Erythroblast (primary cell): ENCODE results near the gene HNRNPR.
A peak's percentile ranks its signal among the peaks of the same experiment; 100 is the strongest.

Experiments
- DNase-seq, 2 experiments: peaks; one replicate each; lab custom pipeline; 2025; lab: John Stamatoyannopoulos, UW
- GATA1 ChIP-seq: IDR thresholded peaks from 2 replicates; pipeline ENCODE4 v1.6.1; 2011; ENCODE audit warnings: low read depth, mild to moderate bottlenecking, control low read depth, low read length, moderate library complexity
- POLR2A ChIP-seq: IDR thresholded peaks from 2 replicates; pipeline ENCODE4 v1.6.1; 2011; ENCODE audit warnings: mild to moderate bottlenecking, low read length

Gene HNRNPR

DNA sequence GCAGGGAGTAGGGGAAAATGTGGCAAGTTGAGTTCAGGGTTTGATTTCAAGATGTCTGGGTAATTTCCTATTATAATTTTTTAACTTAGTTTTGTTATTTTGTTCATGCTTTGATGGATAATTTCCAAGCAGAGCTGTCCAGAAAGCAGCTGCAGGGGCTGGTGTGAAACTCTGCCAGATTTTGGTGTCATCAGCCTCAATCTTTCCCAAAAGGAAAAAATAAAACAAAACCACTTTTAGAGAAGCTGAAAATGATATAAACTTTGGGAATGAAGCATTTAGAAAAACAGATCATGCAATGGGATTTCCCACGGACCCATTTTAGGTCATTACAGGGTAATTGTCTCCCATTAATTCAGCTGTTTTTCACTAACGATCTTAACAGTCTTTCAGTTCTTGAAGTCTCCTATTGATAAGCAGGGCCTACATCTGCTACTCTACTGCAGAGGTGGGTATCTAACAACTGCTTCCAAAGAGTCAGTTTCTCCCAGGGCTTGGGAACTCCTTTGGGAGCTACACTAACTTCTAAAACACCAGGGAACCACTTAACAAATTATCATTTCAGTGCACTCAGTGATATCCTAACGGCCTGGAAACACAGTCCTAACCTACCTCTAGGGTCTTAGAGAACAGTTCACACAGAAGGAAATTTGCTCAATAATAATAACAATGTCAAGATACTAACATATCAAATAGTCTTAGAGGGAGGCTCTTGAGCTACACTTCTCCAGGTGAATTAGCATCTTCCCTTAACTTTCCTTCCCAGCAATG lies 13.2 kb upstream of the HNRNPR start:
- no peak for DNase-seq
- no peak for TF ChIP-seq POLR2A
- TF ChIP-seq GATA1: no peak

- no peak for DNase-seq
- no peak for TF ChIP-seq GATA1
- no peak for TF ChIP-seq POLR2A
Measured at GRCh38 chr1:23356471-23357137, 12.5 kb upstream of the HNRNPR start.

GRCh38 chr1:23354245-23354644 lies 10.2 kb upstream of the HNRNPR start:
- TF ChIP-seq POLR2A (no peak), GATA1 (no peak)
- no peak for DNase-seq

GRCh38 chr1:23352096-23352695 lies 8.1 kb upstream of the HNRNPR start:
- DNase-seq: no peak
- TF ChIP-seq GATA1: no peak
- no peak for TF ChIP-seq POLR2A

DNA sequence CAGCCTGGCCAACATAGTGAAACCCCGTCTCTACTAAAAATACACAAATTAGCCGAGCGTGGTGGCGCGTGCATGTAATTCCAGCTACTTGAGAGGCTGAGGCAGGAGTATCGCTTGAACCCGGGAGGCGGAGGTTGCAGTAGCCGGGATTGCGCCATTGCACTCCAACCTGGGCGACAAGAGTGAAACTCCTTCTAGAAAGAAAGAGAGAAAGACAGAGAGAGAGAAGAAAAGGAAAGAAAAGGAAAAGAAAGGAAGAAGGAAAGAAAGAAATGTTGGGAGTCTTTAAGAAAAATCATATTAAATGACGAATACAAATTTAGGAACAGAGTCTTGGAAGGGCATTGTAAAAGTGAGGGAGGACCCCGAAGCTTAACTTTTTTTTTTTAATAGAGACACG lies 1.8 kb upstream of the HNRNPR start:
- no peak for TF ChIP-seq GATA1
- no peak for TF ChIP-seq POLR2A
- DNase-seq: no peak

GRCh38 chr1:23344987-23345472 lies 946 bp upstream of the HNRNPR start:
- TF ChIP-seq GATA1 (no peak), POLR2A (no peak)
- no peak for DNase-seq

GRCh38 chr1:23343221-23344110 lies 618 bp downstream of the HNRNPR start:
- DNase-seq: peak in 1 of 2 experiments; percentile 74
- TF ChIP-seq GATA1: no peak
- TF ChIP-seq POLR2A: no peak

DNA sequence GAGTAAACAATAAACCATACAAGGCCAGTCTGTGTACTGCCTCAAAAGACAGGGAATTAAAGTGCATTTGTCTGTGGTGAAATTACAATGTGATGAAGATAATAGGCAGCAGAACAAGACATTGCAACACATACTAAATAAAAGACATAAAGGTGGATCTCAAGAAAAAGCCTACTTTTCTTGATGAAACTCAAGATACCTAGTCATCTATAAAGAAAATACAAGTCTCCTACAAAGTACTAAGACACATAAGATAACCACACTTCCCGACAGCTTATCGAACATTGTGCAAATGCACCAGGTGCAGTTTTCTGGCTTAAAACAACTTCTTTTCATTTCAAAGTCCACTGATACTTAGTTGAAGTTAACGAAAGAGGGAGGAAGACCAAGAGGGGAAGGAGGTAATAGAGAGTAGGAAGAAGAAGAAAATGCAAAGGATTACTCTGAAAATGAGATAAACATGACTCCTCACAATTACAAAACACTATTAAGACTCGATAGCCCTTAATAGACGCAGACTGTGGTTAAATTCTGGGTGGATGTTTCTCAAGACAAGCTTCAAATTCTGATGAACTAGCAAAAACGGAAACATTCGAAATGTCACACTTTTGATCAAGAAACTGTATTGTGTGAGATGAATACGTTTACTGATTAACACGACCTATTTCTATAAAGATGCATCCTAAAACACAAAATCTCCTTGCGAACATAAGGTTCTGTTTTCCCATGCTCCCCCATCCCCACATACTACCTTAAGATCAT lies 2.0 kb downstream of the HNRNPR start:
- no peak for TF ChIP-seq GATA1
- TF ChIP-seq POLR2A: no peak
- DNase-seq: peak in 1 of 2 experiments; percentile 67

GRCh38 chr1:23339632-23340031 lies 4.5 kb downstream of the HNRNPR start:
- DNase-seq: peak in 1 of 2 experiments; percentile 31
- TF ChIP-seq POLR2A: no peak
- TF ChIP-seq GATA1: no peak

DNA sequence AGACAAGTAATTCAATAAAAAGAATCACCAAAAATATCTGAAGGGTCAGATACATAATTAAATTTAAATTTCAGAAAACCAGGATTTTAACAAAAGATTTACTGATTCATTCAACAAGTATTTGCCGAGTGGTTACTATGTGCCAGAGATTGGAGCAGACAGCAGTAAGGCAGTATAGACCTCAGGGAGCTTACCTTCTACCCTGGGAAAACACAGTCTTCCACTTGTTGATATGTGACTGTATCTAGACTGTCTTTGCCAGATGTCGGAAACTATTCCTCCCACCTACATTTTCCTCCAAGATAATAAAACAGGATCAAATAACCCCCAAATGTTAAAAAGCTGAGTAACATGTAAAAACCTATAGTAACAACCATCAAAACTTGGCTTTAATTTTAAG lies 6.2 kb downstream of the HNRNPR start:
- TF ChIP-seq POLR2A (no peak), GATA1 (no peak)
- DNase-seq: no peak

GRCh38 chr1:23331713-23332112 lies 12.4 kb downstream of the HNRNPR start:
- TF ChIP-seq GATA1: no peak
- TF ChIP-seq POLR2A: no peak
- no peak for DNase-seq

DNA sequence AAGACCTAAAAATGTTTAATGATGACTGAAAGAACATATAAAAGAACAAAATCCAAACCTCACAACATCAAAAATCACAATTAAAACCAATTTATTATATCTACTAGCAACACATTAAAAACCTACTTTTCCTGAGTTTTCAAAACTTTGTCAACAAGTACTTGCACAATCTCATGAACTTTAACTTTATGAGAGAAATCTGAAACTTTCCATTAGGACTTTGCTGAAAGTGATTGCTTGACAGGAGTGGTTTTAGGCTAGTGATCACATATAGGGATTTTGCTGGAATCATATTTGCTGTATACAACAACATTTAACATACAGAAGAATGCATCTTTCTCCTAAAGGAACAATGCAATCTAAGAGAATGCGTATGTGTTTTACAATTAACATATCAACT lies 13.2 kb downstream of the HNRNPR start:
- TF ChIP-seq GATA1: no peak
- no peak for TF ChIP-seq POLR2A
- no peak for DNase-seq
